ENCODE measurements around the gene RAX2.
"Not testable (repeated sequence)": the region's sequence is repeated elsewhere in the genome, so short reads cannot be mapped to it uniquely, and the experiment has no call there.

Gene RAX2

GRCh38 chr19:3760871-3761361, 11.1 kb downstream of the RAX2 start:
- DNase-seq (ENCODE audit: low read depth in 2 of 2) = no peak

DNA sequence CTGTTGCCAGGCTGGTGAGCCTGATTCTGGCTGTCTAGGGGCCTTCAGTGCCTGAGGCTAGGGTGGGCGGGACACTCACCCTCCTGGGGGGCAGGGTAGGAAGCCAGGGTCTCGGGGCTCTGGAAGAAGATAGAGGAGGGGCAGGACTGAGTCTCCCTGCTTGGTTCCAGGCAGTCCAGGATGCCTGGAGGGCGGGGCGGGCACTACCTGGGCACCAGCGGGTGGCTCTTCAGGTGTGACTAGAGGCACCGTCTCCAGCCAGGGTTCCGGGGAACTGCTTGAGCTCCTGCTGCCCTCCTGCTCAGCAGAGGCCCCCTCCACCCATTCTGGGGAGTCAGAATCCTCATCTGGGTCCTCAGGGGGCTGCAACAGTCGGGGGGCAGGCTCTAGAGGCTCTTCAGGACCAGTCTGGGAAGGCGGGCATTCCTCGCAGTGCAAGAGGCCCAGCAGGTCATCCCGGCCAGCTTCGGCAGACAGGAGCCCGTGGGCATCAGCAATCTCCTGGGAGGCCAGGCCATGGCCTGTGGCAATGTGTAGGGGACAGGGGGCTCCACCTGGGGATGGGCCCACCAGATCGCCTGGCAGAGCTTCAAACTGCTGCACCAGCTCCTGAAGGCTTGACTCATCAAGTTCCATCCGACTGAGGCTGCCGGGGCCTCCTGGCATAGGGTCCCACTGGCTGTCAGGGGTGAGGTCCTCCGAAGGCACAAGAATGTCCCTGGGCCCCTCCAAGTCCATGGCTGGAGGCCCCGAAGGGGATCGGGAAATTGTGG, 12.4 kb downstream of the RAX2 start:
- DNase-seq (ENCODE audit: low read depth in 2 of 2) = no peak

GRCh38 chr19:3758297-3758696, 13.7 kb downstream of the RAX2 start:
- not testable (repeated sequence) for DNase-seq (ENCODE audit: low read depth in 2 of 2)

DNA sequence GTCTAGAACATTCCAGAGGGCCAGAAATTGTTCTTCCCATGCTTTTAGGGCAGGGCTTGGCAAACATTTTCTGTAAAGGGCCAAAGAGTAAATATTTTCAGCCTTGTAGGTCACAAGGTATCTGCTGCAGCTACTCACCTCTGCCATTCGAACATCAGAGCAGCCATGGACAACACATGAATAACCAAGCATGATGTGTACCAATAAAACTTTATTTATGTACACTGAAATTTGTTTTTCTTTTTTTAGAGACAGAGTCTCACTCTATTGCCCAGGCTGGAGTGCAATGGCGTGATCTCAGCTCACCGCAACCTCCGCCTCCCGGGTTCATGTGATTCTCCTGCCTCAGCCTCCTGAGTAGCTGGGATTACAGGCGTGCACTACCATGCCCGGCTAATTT, 14.3 kb downstream of the RAX2 start:
- DNase-seq (ENCODE audit: low read depth in 2 of 2) = not testable (repeated sequence)

DNA sequence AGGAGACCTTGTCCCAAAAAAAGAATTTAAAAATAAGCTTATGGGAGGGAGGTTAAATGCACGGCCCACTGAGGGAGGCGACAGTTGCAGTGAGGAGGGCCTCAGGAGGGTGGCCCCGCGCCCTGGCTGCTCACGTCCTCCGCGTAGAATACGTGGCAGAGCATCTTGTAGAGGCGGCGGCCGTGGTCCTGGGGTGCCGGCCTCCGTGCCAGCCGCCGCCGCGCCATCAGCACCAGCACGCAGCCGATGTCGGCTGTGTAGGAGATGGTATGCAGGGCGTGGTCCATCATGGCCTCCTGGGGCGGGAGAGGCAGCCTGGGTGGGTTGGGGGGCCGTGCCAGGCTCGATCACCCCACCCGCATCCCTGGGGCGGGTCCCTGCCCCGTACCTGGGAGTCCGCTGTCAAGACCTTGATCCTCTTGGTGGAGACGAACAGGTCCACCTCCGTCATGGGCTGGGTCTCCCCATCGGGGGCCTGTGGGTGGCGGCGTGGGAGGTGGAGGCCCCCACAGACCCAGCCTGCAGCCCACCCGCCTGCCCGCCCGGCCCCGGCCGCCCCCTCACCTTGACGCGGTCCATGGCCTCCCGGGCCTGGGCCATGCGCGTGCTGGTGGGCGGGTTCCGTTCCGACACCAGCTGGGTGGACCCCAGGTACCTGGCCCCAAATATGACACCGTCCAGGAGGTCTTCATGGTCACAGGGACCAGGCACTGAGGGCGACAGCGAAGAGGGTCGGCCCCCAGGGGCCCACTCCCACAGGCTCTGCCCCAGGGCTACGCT, 18.2 kb downstream of the RAX2 start:
- no peak for DNase-seq (ENCODE audit: low read depth in 2 of 2)

DNA sequence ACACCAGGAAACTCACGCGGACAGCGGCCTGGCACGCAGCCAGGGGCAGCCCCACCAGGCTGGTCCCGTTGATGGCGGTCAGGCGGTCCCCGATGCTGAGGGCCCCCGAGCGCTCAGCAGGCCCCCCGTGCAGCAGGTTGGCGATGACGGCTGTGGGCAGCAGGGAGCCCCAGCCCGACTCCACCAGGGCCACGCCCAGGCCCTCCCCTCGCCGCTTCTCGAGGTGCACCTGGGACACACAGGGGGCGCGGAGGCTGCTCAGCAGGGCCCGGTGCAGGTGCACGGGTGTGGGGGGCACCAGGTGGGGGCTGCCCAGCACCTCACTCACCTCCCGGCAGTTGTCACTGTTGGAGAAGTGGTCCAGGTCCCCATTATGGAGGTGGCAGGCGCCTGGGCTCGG, 19.5 kb downstream of the RAX2 start:
- DNase-seq (ENCODE audit: low read depth in 2 of 2) = no peak

- no peak for DNase-seq (ENCODE audit: low read depth in 2 of 2)
Observed at GRCh38 chr19:3751236-3751635, 20.8 kb downstream of the RAX2 start.

DNA sequence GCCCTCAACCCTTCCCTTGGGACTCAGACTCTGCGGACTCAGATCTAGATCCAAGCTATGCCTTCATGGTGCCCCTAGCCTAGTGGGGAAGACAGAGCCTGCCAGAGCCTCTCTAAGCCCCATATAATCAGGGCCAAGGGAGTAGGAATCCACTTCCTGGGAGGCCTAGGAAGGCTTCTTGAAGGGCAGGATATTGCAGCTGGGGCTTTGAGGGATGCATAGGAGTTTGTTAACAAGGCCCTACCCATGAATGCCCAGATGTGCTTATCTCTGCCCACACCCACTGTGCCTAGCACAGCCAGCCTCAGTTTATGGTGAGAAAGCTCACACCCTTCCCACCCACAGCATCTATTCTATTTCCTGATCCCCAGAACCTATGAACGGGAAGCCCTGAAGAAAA, 21.8 kb downstream of the RAX2 start:
- DNase-seq (ENCODE audit: low read depth in 2 of 2) = no peak

DNA sequence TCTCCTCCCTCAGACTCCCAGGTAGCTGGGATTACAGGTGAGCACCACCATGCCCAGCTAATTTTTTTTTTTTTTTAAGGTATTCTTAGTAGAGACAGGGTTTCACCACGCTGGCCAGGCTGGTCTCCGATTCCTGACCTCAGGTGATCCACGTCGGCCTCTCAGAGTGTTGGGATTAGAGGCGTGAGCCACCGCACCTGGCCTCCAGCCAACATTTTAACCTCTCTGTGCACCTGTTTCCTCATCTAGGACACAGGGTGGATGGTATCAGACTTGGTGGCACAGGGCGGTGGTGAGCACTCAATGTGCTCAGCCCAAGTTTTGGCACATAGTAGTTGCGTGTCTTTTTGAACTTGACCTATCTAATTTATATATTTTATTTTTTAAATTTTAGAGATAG, 23.1 kb downstream of the RAX2 start:
- no peak for DNase-seq (ENCODE audit: low read depth in 2 of 2)

DNA sequence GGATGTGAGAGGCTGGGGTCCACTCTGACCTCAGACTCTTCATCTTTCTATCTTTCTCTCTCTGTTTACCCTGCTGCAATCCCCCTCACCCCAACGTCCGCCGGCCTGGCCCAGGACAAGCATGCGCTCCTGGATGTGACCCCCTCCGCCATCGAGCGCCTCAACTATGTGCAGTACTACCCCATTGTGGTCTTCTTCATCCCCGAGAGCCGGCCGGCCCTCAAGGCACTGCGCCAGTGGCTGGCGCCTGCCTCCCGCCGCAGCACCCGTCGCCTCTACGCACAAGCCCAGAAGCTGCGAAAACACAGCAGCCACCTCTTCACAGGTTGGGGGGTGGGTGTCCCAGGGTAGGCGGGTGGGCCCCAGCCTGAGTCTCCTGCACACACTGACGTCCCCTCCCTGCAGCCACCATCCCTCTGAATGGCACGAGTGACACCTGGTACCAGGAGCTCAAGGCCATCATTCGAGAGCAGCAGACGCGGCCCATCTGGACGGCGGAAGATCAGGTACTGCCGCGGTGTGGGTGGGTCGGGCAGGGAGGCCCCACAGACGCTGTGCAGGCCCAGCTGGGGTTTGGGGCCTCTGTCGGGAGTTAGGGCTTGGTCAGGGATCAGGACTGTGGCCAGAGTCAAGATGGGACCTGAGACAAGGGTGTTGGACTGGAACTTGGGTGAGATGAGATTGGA, 25.5 kb downstream of the RAX2 start:
- no peak for DNase-seq (ENCODE audit: low read depth in 2 of 2)

DNA sequence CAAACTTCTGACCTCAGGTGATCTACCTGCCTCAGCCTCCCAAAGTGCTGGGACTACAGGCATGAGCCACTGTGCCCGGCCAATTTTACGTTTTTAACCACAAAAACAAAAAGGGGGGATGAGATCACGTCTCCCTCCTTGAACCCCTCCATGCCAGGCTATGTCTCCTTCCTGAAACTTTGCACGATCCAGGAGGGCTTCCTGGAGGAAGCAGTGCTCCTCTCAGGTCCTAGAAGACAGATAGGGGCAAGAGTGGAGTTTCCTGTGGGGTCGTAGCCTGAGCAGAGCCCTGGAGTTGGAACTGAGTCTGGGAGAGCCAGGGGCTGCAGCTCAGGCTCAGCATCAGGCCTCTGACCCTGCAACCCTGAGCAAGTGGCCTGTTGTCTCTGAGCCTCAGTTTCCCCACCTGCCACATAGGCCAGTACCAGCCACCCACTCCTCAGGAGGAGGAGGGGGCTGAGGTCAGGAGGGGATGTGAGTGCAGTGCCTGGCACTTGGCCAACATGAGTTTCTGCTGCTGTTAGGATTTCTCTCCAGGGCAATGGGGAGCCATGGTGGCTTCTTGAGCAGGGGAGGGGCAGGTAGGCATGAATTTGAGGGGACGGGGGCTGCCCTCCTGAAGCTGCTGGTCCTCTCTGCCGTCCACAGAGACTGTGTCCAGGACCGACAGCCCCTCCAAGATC, 26.5 kb downstream of the RAX2 start:
- DNase-seq (ENCODE audit: low read depth in 2 of 2) = no peak

DNA sequence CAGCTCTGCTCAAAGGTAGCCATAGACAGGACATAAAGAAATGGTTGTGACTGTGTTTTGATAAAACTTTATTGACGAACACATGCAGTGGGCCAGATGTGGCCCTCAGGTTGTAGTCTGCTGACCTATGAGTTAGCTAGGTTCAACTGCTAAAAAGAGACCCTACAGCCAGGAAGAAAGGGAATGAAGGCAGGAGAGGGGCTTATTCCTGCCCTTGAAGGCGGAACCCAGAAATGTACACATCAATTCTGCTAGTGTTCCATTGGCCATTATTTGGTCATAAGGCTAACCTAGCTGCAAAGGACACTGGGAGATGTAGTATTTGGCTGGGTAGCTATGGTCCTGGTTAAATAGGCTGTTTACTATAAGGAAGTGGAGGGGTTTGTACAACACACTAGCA, 28.5 kb downstream of the RAX2 start:
- DNase-seq (ENCODE audit: low read depth in 2 of 2) = no peak

DNA sequence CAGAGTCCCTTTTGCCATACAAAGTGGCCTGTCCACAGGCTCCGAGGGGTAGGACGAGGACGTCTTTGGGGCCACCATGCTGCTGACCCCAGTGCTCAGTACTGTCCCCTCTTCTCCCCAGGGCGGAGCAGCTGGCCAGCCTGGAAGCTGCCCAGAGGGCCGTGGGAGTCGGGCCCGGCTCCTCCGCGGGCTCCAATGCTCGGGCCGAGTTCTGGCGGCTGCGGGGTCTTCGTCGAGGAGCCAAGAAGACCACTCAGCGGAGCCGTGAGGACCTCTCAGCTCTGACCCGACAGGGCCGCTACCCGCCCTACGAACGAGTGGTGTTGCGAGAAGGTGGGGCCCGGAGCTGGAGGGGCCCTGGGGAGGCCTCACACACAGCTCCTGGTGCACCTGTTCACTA, 31.6 kb downstream of the RAX2 start:
- no peak for DNase-seq (ENCODE audit: low read depth in 2 of 2)

DNA sequence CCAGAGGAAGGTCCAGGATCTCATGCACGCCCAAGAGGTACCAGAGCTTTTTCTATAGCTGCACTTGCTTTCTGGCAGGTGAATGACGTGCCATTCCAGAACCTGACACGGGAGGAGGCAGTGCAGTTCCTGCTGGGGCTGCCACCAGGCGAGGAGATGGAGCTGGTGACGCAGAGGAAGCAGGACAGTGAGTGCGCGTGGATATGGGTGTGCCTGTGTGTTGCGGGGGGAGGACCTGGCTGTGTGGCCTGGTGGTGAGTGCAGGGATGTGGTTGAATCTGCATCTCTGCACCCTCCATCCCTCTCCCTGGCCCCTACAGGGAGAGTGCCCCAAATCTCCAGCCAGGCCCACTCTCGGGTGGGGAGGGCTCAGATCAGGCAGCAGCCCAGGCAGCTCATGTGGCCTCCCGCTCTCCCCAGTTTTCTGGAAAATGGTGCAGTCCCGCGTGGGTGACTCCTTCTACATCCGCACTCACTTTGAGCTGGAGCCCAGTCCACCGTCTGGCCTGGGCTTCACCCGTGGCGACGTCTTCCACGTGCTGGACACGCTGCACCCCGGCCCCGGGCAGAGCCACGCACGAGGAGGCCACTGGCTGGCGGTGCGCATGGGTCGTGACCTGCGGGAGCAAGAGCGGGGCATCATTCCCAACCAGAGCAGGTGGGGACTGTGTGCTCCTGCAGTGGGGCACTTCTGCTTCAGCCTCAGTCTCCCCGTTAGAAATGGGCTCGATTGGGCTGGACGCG, 33.4 kb downstream of the RAX2 start:
- no peak for DNase-seq (ENCODE audit: low read depth in 2 of 2)

DNA sequence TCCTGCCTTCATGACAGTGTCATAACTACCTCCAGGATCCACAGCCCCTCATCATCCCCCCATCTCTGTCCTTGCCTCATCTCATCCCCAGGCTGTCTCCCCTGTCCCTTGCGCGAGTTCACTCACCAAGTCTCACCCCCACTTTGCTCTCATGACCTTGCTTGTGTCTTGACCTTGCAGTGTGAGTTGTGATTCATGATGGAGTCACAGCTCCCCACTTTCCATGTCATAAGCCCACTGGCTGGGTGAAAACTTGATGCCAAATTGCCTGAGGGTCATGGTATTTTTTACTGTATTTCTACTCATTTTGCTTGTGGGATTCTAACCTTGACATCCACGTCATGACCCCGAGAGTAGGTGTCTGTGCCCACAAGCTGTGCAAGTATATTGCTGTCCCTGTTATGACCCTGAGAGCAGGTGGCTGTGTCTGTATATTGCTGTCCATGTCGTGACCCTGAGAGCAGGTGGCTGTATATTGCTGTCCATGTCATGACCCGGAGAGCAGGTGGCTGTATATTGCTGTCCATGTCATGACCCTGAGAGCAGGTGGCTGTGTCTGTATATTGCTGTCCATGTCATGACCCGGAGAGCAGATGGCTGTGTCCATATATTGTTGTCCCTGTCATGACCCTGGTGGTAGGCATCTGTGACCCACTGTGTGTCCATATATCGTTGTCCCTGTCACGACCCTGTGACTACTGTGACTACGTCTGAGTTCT, 34.4 kb downstream of the RAX2 start:
- DNase-seq (ENCODE audit: low read depth in 2 of 2) = no peak

DNA sequence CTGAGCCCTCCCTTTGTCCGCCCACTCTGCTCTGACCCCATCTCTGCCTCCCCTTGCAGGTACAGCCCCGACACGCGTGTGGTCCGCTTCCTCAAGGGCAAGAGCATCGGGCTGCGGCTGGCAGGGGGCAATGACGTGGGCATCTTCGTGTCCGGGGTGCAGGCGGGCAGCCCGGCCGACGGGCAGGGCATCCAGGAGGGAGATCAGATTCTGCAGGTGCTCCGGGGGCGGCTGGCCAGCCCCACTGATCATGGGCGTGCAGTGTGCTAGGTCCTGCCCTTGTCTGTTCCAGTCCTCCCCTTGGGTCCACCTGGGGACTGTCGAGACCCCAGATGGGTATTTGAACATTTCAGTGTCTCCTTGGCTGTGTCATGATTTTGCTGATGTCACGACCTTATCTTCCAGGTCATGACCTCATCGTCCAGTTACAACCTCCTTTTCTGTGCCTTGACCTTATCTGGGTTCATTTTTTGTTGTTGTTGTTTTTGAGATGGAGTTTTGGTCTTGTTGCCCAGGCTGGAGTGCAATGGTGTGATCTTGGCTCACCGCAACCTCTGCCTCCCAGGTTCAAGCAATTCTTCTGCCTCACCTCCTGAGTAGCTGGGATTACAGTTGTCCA, 35.8 kb downstream of the RAX2 start:
- DNase-seq (ENCODE audit: low read depth in 2 of 2) = no peak

DNA sequence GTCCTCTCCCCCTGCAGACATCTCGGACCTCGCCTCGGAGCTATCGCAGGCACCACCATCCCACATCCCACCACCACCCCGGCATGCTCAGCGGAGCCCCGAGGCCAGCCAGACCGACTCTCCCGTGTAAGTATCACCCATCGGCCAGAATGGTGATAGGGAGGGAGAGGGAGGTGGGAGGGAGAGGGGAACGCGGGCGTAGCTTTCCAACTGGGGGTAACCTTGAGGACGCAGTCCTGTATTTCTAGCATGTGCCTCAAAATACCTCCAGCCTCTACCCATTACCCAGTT, 37.8 kb downstream of the RAX2 start:
- no peak for DNase-seq (ENCODE audit: low read depth in 2 of 2)

GRCh38 chr19:3733549-3734309, 38.3 kb downstream of the RAX2 start:
- DNase-seq (ENCODE audit: low read depth in 2 of 2) = no peak

GRCh38 chr19:3732108-3732507, 39.9 kb downstream of the RAX2 start:
- no peak for DNase-seq (ENCODE audit: low read depth in 2 of 2)
